HG03060 (cell line): ENCODE results near the gene ERC1.
"Not testable (repeated sequence)": the region's sequence is repeated elsewhere in the genome, so short reads cannot be mapped to it uniquely, and the experiment has no call there.

ENCODE experiments used
- ATAC-seq: cut with Tn5 transposase; IDR thresholded peaks from one replicate; pipeline ENCODE4 v1.9.1; 2021; ENCODE audit warnings: low read depth, moderate number of reproducible peaks; ENCODE audit not compliant: unreplicated experiment

The ERC1 gene

DNA sequence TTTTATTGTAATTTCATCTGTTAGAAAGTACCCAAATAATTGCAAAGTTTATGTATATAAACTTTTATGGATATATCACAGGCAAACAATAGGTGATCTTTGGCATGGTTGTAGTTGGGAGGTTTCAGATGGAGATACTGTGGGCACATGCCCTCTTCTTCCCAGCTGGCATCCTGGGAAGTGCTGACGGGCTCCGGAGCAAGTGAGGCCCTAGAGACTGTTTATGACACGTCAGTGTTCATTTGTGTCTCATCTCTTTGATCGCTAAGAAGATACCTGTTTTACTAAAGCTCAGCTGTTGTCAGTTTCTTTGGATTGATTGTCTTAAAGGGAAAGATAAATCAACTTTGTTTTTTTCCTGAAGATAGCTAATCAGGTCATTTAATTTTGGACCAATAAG lies 315.8 kb downstream of the ERC1 start:
- no peak for ATAC-seq

DNA sequence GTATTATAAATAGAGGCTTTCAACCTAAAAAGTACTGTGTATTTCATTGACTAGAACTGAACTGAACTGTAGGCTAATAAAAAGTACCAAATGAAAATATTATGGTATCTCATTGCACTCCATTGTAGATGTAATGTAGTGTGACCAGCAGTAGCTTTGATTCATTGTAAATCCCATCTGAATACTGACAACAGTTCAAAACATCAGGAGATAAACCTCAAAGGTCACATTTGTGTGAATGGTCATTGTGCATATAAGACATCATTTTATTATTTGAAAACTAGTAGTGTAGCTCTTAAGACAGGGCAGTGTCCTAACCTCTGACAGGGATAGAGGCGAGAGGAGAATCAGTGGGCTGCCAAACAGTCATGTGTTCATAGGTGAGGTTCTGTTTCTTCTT lies 316.8 kb downstream of the ERC1 start:
- ATAC-seq = no peak

DNA sequence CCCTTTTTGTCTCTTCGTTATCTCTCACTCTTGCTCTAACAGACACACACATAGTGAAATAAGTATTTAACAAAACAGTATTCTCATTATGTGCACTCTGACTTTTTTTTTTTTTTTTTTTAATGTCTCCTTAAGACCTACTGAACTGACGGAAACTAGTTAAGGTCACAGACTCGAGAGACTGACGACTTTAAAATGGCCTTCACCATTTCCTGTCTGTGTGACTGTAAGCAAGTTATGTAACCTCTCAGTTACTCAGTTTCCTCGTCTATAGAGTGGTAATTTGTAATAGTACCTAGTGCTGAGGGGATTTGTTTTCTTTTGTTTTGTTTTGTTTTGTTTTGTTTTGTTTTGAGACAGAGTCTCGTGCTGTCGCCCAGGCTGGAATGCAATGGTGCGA lies 318.6 kb downstream of the ERC1 start:
- no peak for ATAC-seq

DNA sequence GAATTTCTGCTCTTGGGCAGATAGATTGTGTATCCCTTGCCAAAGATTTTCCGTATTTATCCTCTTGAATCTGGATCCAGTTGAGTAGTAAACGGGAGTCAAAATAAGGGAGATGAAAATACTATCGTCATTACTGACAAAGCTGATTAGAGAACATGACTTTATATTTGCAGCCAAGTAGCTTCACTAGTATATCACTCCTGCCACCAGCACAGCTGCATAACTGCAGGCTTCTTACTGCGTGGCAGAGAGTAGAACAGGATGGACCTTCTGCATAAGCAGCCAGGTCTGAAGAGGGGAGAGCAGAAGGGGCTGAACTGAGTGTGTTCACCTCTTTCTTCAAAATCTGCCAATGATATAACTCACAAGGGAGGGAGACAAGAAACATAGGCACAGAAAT lies 319.6 kb downstream of the ERC1 start:
- ATAC-seq = no peak

DNA sequence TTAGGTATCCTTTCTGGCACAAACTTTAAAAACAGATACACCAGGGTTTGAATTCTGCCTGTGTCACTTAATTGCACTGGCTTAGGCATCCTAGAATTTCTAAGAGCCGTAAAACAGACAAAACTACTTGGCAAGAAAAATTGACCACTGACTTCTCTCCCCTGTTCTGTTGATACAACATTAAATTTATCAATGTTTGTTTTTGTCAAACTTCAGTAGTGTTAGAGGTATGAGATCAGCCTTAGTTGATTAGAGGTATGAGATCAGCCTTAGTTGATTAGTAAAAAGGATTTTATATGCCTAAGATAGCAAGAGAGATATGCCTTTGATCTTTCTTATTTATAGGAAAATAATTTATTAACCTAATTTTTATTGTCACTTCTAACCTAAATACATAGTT lies 320.1 kb downstream of the ERC1 start:
- ATAC-seq = no peak

DNA sequence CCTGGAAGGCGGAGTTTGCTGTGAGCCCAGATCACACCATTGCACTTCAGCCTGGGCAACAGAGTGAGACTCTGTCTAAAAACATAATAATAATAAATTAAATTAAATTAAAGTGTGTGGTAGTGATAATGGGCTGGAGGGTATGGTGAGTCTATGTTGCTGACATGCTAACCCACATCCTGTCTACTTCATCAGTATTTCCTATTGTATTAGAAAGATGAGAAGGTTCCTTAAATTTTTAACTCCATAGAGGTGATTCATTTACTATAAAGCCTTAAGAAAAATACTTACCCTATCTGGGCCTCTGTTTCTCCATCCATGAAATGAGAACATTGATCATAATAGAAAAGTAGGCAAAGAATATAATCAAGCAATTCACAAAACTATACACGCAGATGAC lies 322.9 kb downstream of the ERC1 start:
- no peak for ATAC-seq

DNA sequence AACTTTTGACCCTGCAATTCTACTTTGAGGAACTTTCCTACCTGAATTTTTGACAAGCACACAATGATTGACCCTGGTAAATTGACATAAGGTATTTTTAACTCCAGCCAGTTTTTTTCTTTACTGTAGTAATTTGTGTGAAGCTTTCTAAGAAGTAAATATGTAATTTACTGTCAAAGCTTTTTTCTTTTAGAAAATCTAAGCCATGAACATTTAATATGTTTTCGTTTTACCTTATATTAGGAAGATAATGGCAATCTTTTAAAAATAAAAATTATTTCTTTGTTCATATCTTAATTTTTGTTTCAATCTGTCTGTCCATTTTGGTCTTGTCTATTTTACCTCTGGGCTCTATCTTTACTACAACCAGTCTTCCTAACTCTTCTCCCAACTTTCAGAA lies 323.5 kb downstream of the ERC1 start:
- ATAC-seq = no peak

DNA sequence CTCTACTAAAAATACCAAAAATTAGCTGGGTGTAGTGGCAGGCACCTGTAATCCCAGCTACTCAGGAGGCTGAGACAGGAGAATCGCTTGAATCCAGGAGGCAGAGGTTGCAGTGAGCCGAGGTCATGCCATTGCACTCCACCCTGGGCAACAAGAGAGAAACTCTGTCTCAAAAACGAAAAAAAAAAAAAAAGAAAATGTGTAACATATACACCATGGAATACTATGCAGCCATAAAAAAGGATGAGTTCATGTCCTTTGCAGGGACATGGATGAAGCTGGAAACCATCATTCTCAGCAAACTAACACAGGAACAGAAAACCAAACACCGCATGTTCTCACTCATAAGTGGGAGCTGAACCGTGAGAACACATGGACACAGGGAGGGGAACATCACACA lies 326.0 kb downstream of the ERC1 start:
- not testable (repeated sequence) for ATAC-seq

DNA sequence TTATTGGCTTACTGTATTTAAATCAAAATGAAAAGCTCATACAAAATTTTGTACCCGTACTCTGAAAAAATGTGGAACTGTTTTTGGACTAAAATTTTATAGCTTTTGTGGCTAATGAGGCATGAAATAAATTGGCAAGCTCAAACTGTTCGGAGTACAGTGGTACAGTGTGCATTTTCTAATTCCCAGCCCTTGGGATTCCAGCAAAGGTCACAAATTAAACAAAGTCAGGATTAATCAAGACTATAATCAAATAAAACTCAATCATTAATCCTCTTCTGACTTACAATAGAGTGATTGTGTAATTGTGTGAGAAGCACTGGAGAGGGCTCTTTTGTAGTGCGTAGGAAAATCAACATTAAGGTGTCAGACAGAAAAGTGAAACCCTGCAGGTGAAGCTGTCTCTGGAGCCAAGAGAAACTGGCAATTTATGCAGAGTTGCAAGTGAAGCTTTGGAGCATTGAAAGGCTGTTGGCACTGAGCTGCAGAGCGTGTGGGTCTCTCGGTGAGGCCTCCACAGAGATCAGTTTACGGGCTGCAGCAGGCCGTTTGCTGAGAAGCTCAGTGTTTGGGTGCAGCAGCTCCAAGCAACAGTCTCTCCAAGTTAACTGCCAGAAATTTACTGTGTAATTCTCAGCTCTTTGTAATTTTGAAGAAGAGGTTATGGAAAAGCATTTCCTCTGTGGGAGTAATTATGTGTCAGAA lies 327.5 kb downstream of the ERC1 start:
- ATAC-seq = no peak

DNA sequence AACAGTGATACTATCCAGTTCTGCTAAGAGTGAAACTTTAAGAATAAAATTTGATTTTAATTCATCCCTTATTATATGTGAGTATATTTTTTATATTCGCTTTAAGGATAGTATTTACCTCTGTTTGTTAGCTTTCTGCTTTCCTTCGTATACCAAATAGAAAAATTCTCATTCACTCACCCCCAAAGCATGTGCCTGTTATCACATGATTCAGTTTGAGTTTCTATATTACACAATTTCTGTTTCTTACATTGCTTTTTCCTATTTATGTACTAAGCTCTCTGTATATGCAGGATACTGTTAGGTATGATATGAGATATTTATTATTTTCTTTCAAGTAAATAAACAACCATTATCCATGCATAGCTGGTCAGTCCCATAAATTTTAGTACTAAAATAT lies 328.2 kb downstream of the ERC1 start:
- ATAC-seq = no peak

DNA sequence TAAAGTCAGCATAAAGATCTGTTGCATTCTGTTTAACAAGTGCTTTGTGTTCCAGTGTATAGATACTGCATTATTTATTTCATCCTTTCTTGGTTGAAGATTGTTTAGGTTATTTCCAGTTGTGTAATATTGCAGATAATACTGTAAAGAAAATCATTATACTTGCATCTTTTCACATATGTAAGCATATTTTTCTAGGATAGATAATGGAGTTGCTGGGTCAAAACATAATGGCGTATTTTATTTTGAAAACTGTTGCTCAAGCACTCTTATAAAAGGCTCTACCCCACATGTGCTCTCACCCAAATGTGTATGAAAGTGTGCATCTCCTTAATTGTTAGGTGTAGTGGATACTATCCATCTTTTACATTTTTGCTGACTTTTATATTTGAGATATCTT lies 329.0 kb downstream of the ERC1 start:
- no peak for ATAC-seq

DNA sequence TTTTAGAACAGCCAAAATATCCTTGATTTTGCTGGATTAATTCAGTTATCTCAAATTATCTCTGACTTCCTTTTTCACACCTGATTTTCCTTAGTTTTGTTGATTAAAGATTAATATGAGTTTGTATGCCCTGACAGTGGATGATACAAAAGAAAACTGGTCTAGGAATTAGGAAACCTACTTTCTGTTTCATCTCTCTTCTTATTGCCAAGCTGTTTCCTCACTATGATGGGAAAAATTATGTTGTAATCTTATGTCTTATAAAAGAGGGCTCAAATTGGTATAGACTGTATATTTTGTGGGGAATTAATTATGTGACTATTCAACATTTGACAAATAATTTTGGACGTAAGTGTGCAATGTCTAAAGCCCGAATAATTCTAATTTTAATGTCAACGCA lies 331.8 kb downstream of the ERC1 start:
- ATAC-seq = no peak

DNA sequence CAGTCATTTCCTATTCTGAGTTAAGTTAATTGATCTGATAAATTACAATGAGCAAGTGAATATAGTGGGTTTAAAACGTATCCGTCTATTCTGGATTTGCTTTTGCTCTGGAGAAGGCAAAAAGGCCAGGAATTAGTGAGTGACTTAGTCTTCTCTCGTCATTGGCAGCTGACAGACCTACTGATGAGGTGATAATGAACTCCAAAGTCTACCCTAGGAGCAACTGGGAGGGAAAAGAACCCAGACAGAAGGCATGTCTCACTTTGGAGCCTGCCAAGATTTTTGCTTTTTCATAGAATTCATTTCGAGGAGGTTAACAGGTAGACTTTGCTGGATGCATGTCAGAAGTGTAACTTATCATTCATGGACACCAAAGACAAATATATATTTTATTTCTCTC lies 333.1 kb downstream of the ERC1 start:
- no peak for ATAC-seq

DNA sequence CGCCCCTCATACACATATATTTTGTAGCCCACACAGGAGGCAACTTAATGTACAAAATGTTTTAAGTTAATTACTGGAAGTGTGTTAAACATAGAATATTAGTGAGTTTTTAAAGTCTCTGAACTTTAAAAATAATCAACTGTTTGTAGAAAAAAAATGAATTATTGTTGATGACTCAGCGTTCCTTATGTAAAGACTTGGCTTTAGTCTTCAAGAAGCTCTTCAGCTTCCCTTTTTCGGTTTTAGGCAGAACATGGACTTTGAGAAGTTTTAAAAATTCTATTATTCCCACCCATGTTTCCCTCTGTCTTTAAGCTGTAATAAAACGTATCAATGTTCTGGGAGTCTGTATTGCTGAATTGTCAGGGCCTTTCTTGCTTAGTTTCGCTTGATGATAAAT lies 333.9 kb downstream of the ERC1 start:
- no peak for ATAC-seq

DNA sequence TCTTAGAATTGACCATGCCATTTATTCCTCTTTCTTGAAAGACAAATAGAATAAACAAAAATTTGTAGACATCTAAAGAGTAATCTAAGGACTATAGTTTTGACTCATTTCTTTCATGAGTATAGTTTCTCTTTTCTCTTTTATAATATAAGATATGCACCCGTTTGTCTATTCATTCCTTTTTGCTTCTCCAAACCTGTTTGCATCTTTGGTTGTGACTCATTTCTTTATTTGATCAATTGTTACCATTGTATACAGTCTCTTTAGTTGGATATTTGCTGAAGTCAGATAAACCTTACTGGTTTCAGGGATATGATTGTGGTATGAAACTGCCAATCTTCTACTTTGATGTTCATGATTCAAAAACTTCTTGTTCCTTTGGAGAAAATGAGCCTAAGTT lies 334.6 kb downstream of the ERC1 start:
- ATAC-seq = no peak

DNA sequence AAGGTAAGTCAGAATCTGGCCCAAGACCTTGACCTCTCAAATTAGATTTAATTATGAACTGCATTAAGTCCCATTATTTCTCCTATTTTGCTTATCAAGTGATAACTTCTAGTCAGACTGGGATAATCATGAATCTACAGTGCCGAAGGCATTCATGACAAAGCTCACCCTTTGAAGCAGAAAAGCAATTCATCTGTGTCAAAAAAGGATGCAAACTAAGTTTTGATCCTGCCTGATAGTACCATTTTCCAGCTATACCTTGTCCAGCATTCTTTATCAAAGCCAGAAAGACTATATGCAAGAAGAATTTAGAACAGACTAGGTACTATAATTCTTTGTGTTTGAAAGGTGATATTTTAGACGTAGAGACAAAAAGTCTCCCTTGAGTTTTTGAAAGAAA lies 335.2 kb downstream of the ERC1 start:
- no peak for ATAC-seq

DNA sequence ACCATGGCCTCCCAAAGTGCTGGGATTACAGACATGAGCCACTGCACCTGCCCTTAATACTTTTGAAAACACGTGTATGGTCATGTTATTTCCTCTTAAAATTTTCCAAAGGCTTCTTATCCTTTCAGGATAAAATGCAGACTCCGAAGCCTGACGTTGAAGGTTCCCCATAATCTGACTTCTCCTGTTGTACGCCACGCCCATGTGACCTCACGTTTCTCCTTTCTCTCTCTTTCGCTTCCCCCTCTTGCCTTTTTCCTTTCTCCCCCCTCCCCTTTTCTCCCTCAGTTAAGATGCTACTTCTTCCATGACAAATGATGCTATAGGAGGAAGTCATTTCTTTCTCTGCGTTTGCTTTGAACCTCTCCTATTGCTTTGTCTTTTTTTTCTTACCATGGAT lies 337.4 kb downstream of the ERC1 start:
- no peak for ATAC-seq

DNA sequence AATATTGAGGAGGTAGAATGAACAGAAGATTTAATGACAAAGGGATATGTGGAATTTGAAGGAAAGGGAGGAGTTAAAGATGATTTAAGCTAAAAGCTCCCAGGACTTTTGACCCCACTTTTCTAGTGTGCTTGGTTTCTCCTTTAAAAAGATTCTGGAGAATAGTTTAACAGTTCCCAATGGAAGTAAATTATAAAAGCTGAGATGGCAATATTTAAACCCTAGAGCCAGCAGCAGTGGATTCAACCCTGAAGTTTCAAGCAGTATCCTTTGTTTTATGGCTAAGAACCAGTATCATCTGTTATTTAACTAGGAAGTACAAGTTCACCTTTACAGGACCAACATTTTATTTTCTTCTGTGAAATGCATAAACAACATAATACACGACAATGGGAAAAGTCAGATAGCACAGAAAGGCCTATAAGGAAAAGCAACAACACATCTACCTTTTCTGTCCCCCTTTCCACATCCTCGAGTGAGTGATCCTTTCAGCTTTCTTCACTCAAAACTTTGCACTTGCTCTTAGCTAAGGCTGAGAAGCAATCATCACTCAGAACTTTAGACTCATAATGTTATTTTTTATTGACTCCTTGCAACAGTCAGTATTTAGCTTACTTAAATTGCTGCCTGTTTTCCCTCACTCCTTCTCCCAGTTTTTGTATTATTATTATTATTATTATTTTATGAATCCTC lies 338.9 kb downstream of the ERC1 start:
- no peak for ATAC-seq

DNA sequence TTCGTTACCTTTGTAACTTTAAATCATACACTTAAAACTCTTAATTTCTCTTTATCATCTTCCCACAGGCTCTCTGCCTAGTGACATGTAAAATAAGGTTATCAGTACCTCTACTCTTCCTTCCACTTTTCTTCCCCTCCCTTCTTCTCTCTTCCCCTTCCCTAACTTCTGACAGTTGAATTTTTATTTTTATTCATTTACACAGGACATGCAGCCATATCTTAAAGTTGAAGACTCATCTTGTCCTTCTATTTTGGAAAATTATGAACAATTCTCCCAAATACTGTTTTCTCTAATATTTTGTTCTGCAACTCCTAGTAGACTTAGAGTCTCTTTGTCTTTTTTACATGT lies 339.4 kb downstream of the ERC1 start:
- ATAC-seq = no peak

DNA sequence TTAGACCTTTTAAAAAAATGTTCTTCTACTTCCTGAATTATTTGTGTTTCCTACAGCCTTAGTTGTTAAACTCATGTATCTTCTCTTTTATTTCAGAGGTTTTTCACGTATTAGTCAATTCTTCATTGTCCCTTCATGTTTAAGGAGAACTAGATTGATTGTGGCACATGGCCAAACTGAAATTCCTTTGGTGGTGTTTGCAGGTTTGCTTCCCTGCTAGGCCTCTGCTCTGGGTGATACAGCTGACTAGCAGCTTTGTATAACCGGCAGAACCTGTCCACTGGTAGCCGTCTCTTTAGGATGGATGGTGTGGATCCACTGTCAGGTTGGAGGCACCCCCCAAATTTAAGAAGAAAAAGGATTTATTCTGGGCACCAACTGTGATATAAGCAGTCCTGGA lies 341.3 kb downstream of the ERC1 start:
- no peak for ATAC-seq

DNA sequence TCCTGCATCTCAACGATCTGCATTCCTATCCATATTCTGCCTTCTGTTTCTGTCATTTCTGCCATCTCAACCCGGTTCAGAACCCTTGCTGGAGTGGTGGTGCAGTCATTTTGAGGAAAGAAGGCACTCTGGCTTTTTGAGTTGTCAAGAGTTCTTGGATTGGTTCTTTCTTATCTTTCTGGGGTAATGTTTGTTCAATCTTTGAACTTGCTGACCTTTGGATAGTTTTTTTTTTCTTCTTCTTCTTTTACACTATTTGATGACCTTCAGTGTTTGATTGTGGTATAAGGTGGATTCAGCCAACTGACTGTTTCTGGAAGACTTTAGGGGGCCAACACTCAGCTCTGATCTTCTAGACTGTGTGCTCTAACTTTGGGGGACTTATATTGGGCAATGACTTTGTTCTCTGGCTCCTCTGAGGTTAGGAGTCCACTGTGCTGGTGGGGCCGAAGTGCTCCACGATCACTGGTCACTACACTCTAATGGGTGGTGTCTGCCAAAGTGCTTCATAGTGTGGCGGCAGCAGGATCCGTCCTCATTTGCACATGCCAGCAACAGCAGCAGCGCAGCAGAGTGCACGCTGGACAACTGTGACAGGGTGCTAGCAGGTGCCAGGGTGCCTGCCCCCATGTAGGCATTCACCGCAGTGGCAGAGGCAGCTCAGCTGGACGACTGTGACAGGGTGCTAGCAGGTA lies 347.6 kb downstream of the ERC1 start:
- ATAC-seq = no peak

DNA sequence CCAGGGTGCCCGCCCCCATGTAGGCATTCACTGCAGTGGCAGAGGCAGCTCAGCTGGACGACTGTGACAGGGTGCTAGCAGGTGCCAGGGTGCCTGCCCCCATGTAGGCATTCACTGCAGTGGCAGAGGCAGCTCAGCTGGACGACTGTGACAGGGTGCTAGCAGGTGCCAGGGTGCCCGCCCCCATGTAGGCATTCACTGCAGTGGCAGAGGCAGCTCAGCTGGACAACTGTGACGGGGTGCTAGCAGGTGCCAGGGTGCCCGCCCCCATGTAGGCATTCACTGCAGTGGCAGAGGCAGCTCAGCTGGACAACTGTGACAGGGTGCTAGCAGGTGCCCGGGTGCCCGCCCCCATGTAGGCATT lies 348.1 kb downstream of the ERC1 start:
- ATAC-seq = not testable (repeated sequence)
